ENCODE measurements around the gene ARL16.

Gene ARL16, protein sequence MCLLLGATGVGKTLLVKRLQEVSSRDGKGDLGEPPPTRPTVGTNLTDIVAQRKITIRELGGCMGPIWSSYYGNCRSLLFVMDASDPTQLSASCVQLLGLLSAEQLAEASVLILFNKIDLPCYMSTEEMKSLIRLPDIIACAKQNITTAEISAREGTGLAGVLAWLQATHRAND

DNA sequence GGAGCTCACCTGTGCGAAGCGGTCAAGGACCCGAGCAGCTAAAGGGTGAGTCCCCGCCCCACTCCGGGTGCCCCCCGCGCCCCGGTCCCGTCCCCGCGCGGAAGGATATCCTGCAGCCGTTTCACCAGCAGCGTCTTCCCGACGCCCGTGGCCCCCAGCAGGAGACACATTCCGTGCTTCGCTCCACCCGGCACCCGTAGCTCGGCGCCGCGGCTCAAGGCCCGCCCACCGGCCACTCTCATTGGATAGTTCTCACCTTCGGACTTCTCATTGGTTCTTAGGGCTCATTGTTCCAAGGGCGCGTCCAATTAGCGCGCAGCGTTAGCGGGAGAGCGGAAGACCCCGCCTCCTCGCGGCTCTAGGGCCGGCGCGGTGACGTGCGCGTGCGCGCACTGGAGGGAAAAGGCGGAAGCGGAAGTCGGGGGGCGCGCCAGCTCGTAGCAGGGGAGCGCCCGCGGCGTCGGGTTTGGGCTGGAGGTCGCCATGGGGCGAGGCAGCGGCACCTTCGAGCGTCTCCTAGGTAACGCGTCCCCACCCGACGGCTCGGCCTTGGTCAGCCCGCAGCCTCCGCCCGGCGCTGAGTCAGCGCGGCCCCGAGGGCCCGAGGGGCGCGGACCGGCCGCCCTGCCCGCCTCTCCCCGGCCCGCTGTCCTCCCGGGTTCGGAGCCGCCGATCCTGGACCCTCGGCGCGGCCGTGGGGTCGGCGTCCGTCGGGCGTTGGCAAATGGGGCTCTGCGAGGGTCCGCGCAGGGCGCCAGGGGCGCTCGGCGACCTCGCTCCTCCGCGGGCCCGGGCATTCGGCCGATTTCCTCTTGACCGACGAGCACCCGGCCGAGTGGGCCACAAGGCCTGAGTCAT lies at the start of gene ARL16, which contains the start of gene HGS:
TSS of gene ARL16 (minus strand) at position 214 of the 858 bp plus-strand sequence. CDS start at position 170, 44 bp downstream.
TSS of gene HGS (plus strand) at position 428 of the 858 bp plus-strand sequence. CDS start at position 484, 56 bp downstream.
- peak; percentile 99 for DNase-seq

DNA sequence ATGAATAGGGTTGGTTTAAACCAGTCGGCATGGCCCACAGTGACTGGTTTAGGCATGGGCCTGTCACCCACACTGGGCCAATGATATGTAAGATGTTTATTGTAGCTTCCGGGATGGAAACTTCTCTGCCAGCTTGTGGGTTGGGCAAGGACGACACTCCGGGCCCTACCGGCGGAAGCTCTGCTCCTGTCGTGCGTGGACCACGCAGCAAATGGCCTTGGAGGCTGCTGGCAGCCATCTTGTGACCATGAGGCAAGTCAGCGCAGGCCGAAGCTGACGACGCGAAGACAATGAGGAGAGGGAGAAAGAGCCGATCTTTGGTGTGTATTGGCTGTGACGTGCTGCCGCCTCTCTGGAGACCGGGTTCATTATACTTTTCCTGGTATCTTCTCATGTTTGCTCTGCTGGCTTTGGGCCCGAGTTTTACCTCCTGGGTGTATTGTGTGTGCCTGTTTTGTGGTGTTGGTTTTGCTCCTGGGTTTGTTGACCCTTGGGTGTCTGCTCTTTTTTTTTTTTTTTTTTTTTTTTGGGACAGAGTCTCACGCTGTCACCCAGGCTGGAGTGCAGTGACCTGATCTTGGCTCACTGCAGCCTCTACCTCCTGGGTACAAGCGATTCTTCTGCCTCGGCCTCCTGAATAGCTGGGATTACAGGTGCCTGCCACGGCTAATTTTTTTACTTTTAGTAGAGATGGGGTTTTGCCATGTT lies 43.9 kb upstream of the ARL16 start:
- DNase-seq = no peak

DNA sequence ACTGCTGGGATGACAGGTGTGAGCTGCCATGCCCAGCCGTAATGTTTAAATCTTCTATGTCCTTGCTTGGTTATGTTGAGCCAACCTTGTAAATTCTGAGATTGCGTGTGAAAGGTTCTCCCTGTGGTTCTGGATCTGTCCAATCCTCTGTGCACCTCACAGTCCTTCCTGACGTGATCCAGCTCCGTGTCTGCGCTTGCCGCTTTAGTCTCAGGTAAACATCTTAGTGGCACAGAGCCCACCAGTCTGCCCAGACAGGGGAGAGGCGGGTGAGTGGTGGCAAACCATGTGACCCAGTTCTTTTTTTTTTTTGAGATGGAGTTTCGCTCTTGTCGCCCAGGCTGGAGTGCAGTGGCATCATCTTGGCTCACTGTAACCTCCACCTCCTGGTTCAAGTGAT lies 42.4 kb upstream of the ARL16 start:
- no peak for DNase-seq

DNA sequence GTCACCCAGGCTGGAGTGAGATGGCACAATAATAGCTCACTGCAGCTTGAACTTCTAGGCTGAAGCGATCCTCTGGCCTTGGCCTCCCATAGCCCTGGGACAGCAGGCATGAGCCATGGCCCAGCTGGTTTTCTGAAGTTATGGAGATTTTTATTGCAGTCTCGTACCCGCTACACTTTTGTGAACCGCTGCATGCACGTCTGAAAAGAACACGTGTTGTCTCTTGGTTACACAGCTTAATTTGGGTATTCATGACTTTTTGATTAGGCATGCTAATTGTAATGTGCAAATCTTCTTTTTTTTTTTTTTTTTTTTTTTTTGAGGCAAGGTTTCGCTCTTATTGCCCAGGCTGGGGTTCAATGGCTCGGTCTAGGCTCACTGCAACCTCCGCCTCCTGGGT lies 41.8 kb upstream of the ARL16 start:
- DNase-seq = no peak

DNA sequence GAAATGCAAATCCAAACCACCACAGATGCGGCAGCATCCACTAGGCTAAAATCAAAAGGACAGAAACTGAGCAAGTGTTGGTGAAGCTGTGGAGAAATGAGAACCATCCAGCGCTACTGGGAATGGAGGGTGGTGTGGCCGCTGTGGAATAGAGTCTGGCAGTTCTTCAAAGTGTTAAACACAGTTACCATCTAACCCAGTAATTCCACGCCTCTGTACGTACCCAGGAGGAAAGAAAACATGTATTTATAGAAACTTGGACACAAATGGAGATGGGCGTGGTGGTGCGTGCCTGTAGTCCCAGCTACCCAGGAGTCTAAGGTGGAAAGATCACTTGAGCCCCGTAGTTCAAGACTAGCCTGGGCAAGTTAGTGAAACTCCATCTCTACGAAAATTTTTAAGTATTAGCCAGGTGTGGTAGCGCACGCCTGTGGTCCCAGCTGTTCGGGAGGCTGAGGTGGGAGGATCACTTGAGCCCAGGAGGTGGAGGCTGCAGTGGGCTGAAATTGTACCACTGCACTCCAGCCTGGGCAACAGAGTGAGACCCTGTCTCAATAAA lies 40.1 kb upstream of the ARL16 start:
- no peak for DNase-seq

DNA sequence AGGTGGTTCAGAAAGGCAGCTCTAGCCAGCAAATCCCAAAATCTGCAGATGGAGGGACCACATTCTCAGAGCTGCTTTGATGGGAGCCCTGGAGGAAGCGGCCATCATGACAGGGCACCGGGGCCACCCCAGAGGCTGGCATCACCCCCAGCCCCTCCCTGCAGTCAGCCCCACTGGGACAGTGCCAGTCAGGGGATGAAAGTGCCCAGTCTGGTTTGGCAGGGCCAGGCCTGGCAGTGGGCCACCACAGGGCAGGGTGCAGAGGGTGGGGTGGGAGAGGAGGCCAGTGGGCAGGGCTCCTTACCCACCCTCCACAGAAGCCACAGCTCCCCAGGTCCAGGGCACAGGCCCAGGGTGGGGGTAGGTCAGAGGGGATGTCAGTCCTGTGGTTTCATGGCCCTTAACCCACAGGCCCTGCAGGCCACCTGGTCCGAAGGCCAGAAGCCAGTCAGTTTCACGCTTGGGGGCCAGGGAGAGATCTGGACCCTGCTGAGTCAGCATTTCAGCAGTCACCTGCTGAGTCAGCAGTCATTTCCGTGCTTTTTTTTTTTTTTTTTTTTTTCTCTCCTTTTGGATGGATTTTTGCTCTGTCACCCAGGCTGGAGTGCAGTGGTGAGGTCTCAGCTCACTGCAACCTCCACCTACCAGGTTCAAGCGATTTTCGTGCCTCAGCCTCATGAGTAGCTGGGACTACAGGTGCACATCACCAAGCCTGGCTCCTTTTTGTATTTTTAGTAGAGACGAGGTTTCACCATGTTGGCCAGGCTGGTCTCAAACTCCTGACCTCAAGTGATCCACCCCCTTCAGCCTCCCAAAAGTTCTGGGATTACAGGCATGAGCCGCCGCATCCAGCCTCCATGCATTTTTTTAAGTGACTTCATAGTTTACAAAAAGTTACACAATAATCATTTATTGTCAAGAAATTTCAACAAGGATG lies 38.9 kb upstream of the ARL16 start:
- no peak for DNase-seq

DNA sequence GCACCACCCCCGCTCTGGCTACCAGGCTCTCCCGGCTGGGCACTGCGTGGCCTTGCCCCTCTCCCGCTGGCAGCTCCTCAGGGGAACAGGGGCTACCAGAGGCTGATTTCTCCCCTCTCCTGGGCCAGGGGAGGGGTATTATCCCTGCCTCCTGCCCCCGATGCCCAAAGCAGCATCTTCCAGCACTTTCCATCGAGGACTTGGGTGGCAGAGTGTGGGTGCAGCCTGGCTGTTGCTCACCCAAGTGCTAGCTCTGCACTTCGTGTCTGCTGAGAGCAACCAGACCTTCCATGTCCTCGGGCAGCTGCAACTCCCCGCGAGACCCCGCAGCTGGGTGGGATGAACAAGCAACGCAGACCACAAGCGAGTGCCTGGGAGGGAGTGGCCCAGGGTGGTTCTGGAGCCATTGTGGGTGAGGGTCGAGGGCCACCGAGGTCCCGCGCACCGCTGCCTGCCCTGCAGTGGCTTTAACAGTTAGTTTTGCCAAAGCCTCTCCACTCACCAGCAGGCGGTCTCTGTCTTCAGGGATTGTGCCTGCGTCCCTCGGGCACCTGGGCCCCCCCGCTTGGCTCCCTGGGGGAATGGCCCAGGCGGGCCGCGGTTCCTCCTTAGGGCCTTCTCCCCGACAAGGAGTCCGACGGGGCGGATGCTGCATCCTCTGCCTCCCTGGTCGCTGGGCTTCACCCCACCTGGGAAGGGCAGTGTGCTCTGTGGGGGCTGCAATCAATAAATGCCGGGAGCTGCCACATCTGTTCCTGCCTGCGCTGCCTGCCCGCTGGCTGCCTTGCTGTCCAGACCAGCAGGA lies 36.9 kb upstream of the ARL16 start:
- no peak for DNase-seq

DNA sequence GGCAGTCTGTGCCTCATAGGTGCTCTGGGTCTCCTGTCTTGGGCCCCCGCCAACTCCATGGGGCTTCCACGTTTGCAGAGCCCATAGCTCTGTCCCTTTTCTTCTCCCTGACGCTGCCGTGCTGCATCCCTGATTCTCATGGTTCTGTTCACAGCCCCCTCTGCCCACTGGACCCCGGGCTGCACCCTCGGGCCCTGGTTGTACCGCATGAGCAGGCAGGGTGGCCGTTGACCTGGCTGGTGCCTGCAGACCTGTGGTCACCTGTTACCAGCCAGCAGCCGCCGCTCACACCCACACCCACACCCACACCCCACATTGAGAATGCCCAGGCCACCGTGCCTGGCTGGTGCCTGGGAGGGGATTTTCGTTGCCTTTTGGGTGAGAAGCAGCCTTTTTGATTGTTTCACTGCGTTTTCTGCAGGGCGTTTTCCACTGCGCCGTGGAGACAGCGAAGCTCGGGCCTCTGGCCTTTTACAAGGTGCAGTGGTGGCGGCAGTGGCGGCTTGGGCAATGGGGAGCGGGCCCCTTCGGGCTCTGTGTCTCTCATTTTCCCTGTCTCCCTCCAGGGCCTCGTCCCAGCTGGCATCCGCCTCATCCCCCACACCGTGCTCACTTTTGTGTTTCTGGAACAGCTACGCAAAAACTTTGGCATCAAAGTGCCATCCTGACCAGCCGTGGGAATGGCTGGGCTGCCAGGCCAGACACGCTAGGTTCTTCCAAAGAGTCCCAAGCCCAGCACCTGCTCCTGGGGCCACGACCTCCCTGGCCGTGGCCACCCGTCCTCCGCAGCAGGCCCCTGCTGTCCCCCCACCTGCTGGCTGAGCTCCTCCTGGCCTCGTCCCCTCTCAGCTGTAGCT lies 36.0 kb upstream of the ARL16 start:
- no peak for DNase-seq

DNA sequence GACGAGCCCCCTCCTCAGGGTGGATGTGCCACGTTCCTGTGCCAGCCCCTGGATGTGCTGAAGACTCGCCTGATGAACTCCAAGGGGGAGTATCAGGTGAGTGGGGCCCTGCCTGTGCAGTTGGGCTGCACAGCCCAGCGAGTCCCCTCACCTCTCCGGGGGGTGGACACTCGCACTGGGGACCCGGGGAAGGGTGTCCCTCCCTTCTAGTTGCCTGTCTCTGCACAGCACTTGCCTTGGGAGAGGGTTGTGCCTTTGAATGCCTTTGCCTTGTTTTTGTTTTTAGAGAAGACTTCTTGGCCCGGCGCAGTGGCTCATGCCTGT lies 34.1 kb upstream of the ARL16 start:
- DNase-seq = no peak

DNA sequence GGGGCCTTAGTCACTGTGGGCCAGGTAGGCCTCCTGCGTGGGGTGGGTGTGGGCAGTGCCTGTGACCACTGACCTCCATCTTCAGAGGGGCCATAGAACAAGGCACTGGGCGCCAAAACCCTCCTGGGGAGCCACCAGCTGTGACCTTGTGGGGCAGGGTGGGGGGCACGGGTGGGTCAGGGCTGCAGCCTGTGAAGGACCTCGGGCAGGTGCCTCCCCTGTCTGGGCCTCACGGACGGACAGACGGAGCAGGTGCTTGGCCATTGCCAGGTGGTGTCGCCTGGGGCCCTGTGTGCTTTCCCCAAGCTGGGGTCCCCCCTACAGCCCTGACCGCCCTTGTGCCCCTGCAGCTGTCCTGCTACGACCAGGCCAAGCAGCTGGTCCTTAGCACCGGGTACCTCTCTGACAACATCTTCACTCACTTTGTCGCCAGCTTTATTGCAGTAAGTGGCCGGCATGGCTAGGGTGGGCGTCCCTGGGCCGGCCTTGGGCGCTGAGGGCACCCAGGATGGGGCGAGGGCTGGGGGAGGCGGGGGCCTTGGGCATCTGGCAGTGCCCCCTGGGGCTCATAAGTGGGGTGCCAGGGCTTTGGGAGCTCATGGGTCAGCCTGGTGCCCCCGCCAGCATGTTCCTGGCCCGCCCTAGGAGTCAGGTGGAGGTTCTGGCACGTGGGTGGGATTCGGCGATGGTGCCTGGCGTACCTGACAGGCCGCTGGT lies 33.6 kb upstream of the ARL16 start:
- DNase-seq = no peak

DNA sequence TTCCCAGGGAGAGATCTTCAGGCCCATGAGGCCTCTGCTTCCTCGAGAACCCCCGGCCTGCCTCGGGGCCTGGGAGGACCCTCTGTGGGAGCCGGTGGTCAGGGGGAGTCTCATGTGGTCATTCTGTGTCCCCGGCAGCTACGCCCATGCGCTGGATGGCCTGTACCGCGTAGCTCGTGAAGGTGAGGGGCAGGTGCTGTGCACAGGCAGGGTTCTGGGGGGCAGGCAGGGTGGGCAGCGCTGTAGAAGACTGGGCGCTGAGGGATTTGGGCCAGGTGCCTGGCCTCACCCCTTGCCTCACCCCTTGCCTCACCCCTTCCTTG lies 33.0 kb upstream of the ARL16 start:
- DNase-seq = no peak

DNA sequence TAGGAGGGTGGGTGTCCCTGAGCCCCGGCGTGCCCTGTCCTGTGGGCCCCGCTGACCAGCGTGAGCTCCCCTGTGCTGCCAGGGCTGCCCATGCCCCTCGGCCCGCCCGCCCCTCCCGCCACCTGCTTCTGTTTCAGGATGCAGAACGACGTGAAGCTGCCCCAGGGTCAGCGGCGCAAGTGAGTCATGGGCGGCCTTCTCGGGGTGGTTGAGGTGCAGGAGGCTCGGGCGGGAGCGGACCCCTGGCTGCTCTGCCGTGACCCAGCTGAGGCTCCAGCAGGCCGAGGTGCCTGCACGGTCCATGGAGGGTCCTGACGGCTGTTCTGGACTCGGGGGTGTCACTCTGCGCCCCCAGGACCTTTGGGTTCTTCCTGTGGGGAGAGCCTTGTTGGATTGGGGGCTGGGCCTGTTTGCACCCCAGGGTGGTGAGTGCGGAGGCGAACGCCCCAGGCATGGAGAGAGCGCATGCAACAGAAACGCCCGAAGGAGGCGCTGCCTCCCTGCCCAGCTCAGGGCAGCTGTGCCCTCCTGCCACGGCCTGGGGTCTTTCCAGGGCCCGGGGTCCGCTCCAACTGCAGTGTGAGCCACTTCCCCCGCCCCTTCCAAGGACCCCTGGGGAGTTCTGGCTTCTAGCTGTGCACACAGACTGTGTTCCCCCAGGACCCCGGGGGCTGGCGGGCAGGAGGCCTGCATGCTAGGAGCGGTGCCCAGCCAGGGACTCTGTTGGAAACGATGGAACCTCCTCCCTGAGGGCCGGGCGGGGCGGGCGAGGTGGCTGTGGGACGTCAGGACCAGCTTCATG lies 32.5 kb upstream of the ARL16 start:
- no peak for DNase-seq

DNA sequence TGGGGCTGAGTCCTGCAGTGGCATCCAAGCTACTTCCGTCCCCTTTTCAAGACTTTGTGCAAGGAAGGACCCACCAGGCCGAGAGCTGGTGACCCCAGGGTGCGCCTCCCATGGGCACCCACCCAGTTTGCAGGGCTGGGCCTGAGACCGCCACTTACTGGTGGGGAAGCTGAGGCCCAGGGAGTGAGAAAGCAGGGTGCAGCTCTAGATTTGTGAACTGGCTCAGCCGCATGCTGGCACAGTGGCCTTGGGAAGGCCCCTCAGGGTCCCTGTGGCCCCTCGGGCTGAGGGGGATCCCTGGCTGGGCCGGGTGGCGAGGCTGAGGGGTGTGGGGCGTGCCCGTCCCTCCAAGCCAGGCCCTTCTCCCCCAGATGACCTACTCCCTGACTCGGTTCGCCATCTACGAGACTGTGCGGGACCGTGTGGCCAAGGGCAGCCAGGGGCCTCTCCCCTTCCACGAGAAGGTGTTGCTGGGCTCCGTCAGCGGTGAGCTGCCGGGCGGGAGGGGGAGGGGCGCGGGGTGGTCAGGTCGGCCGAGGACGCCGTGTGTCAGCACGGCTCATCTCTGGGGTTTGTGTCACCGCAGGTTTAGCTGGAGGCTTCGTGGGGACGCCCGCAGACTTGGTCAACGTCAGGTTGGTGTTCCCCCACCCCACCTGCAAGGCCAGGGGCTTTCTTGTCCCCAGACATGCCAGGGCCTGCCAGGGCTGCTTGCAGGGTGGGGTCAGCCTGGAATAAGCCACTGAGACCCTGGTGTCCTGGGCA lies 31.7 kb upstream of the ARL16 start:
- no peak for DNase-seq

DNA sequence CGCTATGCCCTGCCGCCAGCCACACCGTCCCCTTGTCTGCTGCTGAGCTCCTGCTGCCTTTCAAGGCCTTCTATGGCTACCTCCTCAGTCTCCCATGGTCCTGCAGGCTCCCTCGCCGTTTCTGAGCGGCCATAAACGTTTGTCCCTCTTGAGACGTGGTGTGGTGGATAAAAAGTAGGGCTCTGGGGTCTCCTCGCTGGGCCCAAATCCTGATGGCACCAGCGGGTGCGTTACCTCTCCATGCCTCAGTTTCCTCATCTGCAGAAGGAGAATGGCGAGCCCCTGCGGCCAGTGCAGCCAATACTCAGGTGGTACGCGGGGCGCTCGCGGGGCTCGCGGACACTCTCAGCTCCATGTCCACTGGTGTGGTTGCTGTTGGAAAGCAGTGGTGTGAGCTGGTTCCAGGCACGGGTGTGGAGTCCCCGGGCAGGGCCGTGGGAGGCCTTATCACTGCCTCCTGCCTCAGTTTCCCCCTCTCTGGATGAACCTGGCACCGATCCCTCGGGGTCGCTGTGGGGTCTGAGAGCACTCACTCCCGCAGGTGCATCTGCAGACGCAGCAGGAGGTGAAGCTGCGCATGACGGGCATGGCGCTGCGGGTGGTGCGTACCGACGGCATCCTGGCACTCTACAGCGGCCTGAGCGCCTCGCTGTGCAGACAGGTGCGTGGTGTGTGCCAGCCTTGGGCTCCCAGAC lies 31.0 kb upstream of the ARL16 start:
- no peak for DNase-seq

DNA sequence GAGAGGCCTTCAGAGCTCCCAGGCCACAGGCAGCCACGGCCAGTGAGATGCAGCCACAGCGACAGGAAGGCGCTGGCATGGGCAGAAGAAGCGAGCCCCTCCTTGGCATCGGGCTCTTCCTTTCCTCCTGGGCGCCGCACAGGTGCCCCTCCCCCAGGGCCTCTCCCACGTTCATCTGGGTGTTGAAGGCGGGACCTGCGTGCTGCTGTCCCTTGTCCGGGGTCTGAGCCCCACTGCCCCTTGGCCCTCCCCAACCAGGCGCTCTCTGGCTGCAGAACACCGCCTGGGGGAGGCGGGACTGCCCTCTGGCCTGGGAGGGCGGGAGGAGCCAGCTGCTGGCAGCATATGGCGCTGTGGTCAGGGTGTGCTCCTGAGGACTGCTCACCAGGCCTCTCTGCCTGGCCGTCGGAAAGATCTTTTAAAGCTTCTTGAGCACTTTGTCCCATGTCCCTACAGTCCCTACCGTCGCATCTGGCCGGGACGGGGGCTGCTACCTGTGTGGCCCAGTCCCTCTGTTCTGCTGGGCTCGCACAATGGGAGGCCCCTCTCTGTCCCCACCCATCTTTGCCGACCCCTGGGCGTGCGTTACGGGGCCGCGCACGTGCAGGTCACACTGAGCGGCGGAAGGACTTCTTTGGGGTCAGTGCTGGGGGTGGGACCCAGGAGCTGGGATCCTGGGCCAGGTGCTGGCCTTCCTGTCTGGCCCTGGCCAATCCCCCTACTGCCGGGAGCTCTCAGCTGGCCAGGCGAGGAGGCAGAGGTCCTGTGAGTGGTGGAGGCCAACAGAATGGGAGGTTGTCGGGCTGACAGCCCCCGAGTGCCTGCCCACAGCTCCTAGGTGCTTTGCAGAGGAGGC lies 30.2 kb upstream of the ARL16 start:
- DNase-seq = no peak

DNA sequence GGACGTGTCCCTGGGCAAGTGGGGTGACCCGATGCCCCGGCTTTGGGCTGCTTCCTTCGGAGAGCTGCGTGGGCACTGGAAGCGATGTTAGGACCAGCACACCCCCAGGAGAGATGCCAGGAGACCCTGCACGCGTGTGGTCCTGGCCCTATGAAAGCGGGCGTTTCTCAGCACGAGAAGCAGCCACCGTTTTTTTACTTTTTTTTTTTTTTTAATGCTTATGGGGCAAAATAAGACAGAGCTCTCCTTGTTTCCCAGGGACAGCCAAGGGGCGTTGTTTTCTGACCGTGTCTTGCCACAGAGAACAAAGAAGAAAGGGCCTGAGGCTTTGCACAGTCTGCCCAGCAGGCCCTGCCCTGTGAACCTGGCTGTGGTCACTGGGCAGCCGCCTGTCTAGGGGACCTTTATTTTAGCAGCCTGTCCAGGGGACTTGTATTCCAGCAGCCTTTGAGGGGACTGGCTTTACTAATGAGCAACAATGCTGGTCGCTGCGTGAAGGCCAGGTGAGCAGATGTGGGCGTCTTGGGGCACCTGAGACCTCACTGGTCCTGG lies 29.5 kb upstream of the ARL16 start:
- no peak for DNase-seq
